Measurements from ENCODE around the gene DCLK3. TPM values are rescaled to one million over a fixed set of nuclear protein-coding genes. Genes with fewer than 3 reads are reported as not detected.

The DCLK3 gene
- total and polyA plus RNA-seq, 2 of the 8 experiments (the other 6 are each of a cell fraction or from before 2014, with no cell fraction given): 0.27 to 0.63 TPM

GRCh38 chr3:36762918-36763849, 1.2 kb downstream of the DCLK3 start:
- H3K23me2 ChIP-seq (ENCODE audit: low read depth, low read length): peaks cover 7% of the 10 kb centered on the region; the same call in 1 of the 2 replicates
- no peak overlapping the region for H3K14ac ChIP-seq (ENCODE audit: insufficient read length)
- no peak overlapping the region for H2BK5ac ChIP-seq (ENCODE audit: low read depth, low read length)
- no peak overlapping the region; the same call in 1 of the 2 replicates for H2AFZ ChIP-seq (ENCODE audit: low read length)
- H3K27me3 ChIP-seq (replicated peaks in 1 of 4; ENCODE audit: control insufficient read depth in 3 of 4, extremely low read depth in 1 of 4, insufficient read depth in 3 of 4, low read length in 3 of 4): peaks cover 6 to 23% (median 21%) of the 10 kb centered on the region in 4 experiments
- CTCF ChIA-PET (ENCODE audit: partially characterized antibody): interaction anchor here (0.6 to 2.2 kb wide), 13 partner anchors 9 to 310 kb away, joined by 3 to 11 read pairs (median 4); no protein-coding TSS in a partner anchor
- TF ChIP-seq KDM1A (IDR thresholded peaks at IDR 0.05; ENCODE audit: borderline replicate concordance, low read length): peak; percentile 99
- TF ChIP-seq HDAC2 (IDR thresholded peaks at IDR 0.05; ENCODE audit: borderline replicate concordance in 1 of 2, low read depth in 2 of 2, low read length in 2 of 2): peak in 1 of 2 experiments; percentile 97; a peak in 1 of 4 replicates
- no peak for TF ChIP-seq TAF7 (optimal IDR thresholded peaks at IDR 0.05; ENCODE audit: borderline replicate concordance, low read depth, low read length)
- TF ChIP-seq EZH2 (IDR thresholded peaks at IDR 0.05; ENCODE audit: low read depth, low read length, severe bottlenecking): no peak
- 0 out of 2 replicates have a peak overlapping the region, but pooled peaks have one; percentile 84 for H2BK12ac ChIP-seq (ENCODE audit: low read depth, low read length)
- no peak overlapping the region for H3K56ac ChIP-seq (replicated peaks; ENCODE audit: insufficient read length, low read depth, low read length)
- peak overlapping the region; percentile 90 to 100 for H3K4me2 ChIP-seq (ENCODE audit: insufficient read depth in 1 of 2, low read depth in 2 of 2, low read length in 2 of 2)
- no peak overlapping the region for H2BK15ac ChIP-seq (ENCODE audit: low read length)
- no peak overlapping the region for H4K5ac ChIP-seq (ENCODE audit: insufficient read length, low read depth, low read length)
- no peak overlapping the region for H3K27ac ChIP-seq (ENCODE audit: low read depth, low read length)
- no peaks in the 10 kb centered on the region for H3K79me2 ChIP-seq (ENCODE audit: control insufficient read depth in 1 of 2, insufficient read depth in 2 of 2, low read length in 2 of 2)
- H2AK5ac ChIP-seq (ENCODE audit: low read depth, low read length): no peak overlapping the region
- H4K8ac ChIP-seq (ENCODE audit: extremely low read depth, insufficient read depth, low read length): peak overlapping the region; percentile 89; the same call in 1 of the 2 replicates
- no peak overlapping the region for H2BK120ac ChIP-seq (replicated peaks; ENCODE audit: low read depth, low read length)
- no peaks in the 10 kb centered on the region for H3K9me3 ChIP-seq (ENCODE audit: insufficient read depth in 2 of 2, low read depth in 1 of 2, low read length in 1 of 2)
- POLR2A ChIA-PET (ENCODE audit: partially characterized antibody): interaction anchor here (0.8 kb wide), 1 partner anchor 230 kb away, joined by 3 read pairs; the partner anchor contains the start of genes EPM2AIP1 and MLH1
- H4K91ac ChIP-seq (replicated peaks; ENCODE audit: insufficient read length, low read length): no peak overlapping the region
- no peak overlapping the region for H2BK20ac ChIP-seq (ENCODE audit: low read length)
- no peak overlapping the region for H3K4ac ChIP-seq (replicated peaks; ENCODE audit: insufficient read length, low read depth, low read length)
- DNase-seq (ENCODE audit: low read depth in 1 of 2, low spot score in 2 of 2) (peak in 1 of 2 experiments; percentile 17), FAIRE-seq (no peak)
- H3K36me3 ChIP-seq (ENCODE audit: control insufficient read depth in 2 of 4, insufficient read depth in 4 of 4, low read length in 3 of 4): no peaks in the 10 kb centered on the region
- no peaks in the 10 kb centered on the region for H4K20me1 ChIP-seq (replicated peaks in 1 of 2; ENCODE audit: control insufficient read depth in 1 of 2, insufficient read depth in 2 of 2, low read length in 2 of 2)
- H3K4me1 ChIP-seq (replicated peaks in 1 of 4; ENCODE audit: control insufficient read depth in 3 of 4, insufficient read depth in 4 of 4, low read length in 3 of 4): peaks cover 0 to 7% (median 3%) of the 10 kb centered on the region in 4 experiments; a peak in 3 of 7 replicates
- H3K9ac ChIP-seq (replicated peaks in 1 of 4; ENCODE audit: extremely low read depth in 1 of 4, low read depth in 3 of 4, low read length in 3 of 4): no peak overlapping the region
- H3K18ac ChIP-seq (ENCODE audit: extremely low read depth, low read length): no peak overlapping the region
- WGBS, 2 experiments (ENCODE audit: extremely low coverage in 1 of 2, insufficient coverage in 1 of 2, insufficient read length in 1 of 2, insufficient replicate concordance in 2 of 2, low coverage in 1 of 2, low lambda C conversion rate in 2 of 2, missing lambda C conversion rate in 1 of 2): 57% methylated on average over 10 of the region's 10 CpGs; no CpG with 5 or more reads in 1 of the 2 experiments
- peak overlapping the region; percentile 54 to 78 (median 62) for H3K4me3 ChIP-seq (ENCODE audit: extremely low read depth in 1 of 4, insufficient read depth in 2 of 4, low read depth in 3 of 4, low read length in 4 of 4)
- no peak overlapping the region for H3K23ac ChIP-seq (ENCODE audit: insufficient read length)
- H3K79me1 ChIP-seq (ENCODE audit: low read depth, low read length): no peaks in the 10 kb centered on the region
